ENCODE data around the gene SCG3.

SCG3 gene

GRCh38 chr15:51681303-51681963, at the start of gene SCG3:
Gene SCG3 (plus strand): TSS chr15:51681503. CDS start chr15:51681756, 253 bp downstream.
- Histone ChIP-seq H3K27ac (ENCODE audit: low read depth, low read length, poor library complexity, severe bottlenecking) (no peak within 1 kb of the TSS), H3K9ac (ENCODE audit: low read length) (no peak within 1 kb of the TSS), H3K27me3 (ENCODE audit: insufficient read depth, low read length) (no peaks in the 10 kb centered on the region), H3K79me2 (ENCODE audit: insufficient read depth, low read length) (no peaks in the 10 kb centered on the region), H3K9me3 (ENCODE audit: low read length) (no peaks in the 10 kb centered on the region), H3K9me2 (ENCODE audit: low read depth, low read length) (no peaks in the 10 kb centered on the region), H2AFZ (ENCODE audit: low read length) (no peak within 1 kb of the TSS), H4K20me1 (ENCODE audit: insufficient read depth, low read length) (no peaks in the 10 kb centered on the region), H3K4me3 (ENCODE audit: low read depth, low read length, poor library complexity, severe bottlenecking) (no peak within 1 kb of the TSS), H3K4me1 (ENCODE audit: insufficient read depth, low read length, severe bottlenecking) (no peaks in the 10 kb centered on the region), H3K4me2 (ENCODE audit: low read length) (no peak within 1 kb of the TSS), H3K36me3 (ENCODE audit: insufficient read depth, low read length) (no peaks in the 10 kb centered on the region), H3F3A (ENCODE audit: insufficient read depth, low read length) (no peaks in the 10 kb centered on the region)
- no peak for TF ChIP-seq CTCF (IDR thresholded peaks at IDR 0.05; ENCODE audit: low read length)
- TF ChIP-seq EZH2 (IDR thresholded peaks at IDR 0.05; ENCODE audit: borderline replicate concordance, low read length): no peak

- H3F3A ChIP-seq (ENCODE audit: insufficient read depth, low read length): no peaks in the 10 kb centered on the region
- no peak overlapping the region for H2AFZ ChIP-seq (ENCODE audit: low read length)
- H3K9me3 ChIP-seq (ENCODE audit: low read length): no peaks in the 10 kb centered on the region
- H3K27ac ChIP-seq (ENCODE audit: low read depth, low read length, poor library complexity, severe bottlenecking): no peak overlapping the region
- H3K4me3 ChIP-seq (ENCODE audit: low read depth, low read length, poor library complexity, severe bottlenecking): no peak overlapping the region
- no peaks in the 10 kb centered on the region for H4K20me1 ChIP-seq (ENCODE audit: insufficient read depth, low read length)
- no peak overlapping the region for H3K4me2 ChIP-seq (ENCODE audit: low read length)
- H3K9ac ChIP-seq (ENCODE audit: low read length): no peak overlapping the region
- H3K4me1 ChIP-seq (ENCODE audit: insufficient read depth, low read length, severe bottlenecking): no peaks in the 10 kb centered on the region
- no peaks in the 10 kb centered on the region for H3K79me2 ChIP-seq (ENCODE audit: insufficient read depth, low read length)
- 0 out of 2 replicates have a peak, but pooled peaks cover 3% of the 10 kb centered on the region for H3K27me3 ChIP-seq (ENCODE audit: insufficient read depth, low read length)
- no peaks in the 10 kb centered on the region for H3K9me2 ChIP-seq (ENCODE audit: low read depth, low read length)
- no peaks in the 10 kb centered on the region for H3K36me3 ChIP-seq (ENCODE audit: insufficient read depth, low read length)
- no peak for TF ChIP-seq CTCF (IDR thresholded peaks at IDR 0.05; ENCODE audit: low read length)
- TF ChIP-seq EZH2 (IDR thresholded peaks at IDR 0.05; ENCODE audit: borderline replicate concordance, low read length): no peak
Observed at GRCh38 chr15:51634591-51635198, 46.6 kb upstream of the SCG3 start.

- H3K27me3 ChIP-seq (ENCODE audit: insufficient read depth, low read length): no peaks in the 10 kb centered on the region
- no peak for TF ChIP-seq CTCF (IDR thresholded peaks at IDR 0.05; ENCODE audit: low read length)
- TF ChIP-seq EZH2 (IDR thresholded peaks at IDR 0.05; ENCODE audit: borderline replicate concordance, low read length): no peak
- no peaks in the 10 kb centered on the region for H3K36me3 ChIP-seq (ENCODE audit: insufficient read depth, low read length)
- no peaks in the 10 kb centered on the region for H4K20me1 ChIP-seq (ENCODE audit: insufficient read depth, low read length)
- H3K9me2 ChIP-seq (ENCODE audit: low read depth, low read length): no peaks in the 10 kb centered on the region
- no peak overlapping the region for H3K4me2 ChIP-seq (ENCODE audit: low read length)
- H3K4me3 ChIP-seq (ENCODE audit: low read depth, low read length, poor library complexity, severe bottlenecking): no peak overlapping the region
- H3K9me3 ChIP-seq (ENCODE audit: low read length): no peaks in the 10 kb centered on the region
- no peaks in the 10 kb centered on the region for H3K4me1 ChIP-seq (ENCODE audit: insufficient read depth, low read length, severe bottlenecking)
- no peak overlapping the region for H3K27ac ChIP-seq (ENCODE audit: low read depth, low read length, poor library complexity, severe bottlenecking)
- H3K79me2 ChIP-seq (ENCODE audit: insufficient read depth, low read length): no peaks in the 10 kb centered on the region
- no peaks in the 10 kb centered on the region for H3F3A ChIP-seq (ENCODE audit: insufficient read depth, low read length)
- H3K9ac ChIP-seq (ENCODE audit: low read length): no peak overlapping the region
- H2AFZ ChIP-seq (ENCODE audit: low read length): no peak overlapping the region
Observed at GRCh38 chr15:51641490-51642130, 39.7 kb upstream of the SCG3 start.
